Activated T-helper 1 cell treated with Interleukin-2 at 50 U/mL for 16 hours (primary cell): Measurements from ENCODE around the gene ZNF776.
"Not testable (repeated sequence)": the region's sequence is repeated elsewhere in the genome, so short reads cannot be mapped to it uniquely, and the experiment has no call there.

Experiments used
- DNase-seq: peaks from one replicate; pipeline ENCODE4 v3.0.0-alpha.2; 2020; ENCODE audit warnings: low read depth

Gene ZNF776

GRCh38 chr19:57778336-57778735 lies 31.7 kb downstream of the ZNF776 start:
- no peak for DNase-seq

DNA sequence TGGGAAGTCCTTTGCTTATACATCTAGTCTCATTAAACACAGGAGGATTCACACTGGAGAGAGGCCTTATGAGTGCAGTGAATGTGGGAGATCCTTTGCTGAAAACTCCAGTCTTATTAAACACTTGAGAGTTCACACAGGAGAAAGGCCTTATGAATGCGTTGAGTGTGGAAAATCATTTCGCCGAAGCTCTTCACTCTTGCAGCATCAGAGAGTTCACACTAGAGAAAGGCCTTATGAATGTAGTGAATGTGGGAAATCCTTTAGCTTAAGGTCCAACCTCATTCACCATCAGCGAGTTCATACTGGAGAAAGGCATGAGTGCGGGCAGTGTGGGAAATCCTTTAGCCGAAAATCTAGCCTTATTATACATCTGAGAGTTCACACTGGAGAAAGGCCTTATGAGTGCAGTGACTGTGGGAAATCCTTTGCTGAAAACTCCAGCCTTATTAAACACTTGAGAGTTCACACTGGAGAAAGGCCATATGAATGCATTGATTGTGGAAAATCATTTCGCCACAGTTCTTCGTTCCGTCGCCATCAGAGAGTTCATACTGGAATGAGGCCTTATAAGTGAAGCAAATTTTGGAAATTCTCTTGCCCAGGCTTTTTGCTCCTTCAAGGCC lies 32.7 kb downstream of the ZNF776 start:
- no peak for DNase-seq

DNA sequence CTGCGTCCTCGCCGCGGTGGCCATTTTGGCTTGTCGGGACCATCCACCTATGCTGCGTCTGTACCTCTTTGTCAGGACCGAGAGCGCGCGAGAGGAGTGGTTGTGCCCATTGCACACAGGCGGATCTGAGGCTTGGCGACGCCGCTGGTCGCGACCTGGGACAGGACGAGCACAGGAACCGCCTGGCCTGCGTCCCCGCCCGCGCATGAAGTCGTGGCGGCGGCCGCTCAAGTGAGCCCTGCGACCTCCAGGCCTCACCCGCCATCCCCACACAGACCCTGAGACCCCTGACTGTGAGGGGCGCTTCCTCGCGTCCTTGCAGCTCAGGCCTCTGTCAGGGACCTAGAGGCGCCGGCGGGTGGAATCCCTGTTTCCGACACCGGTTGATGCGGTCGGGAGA lies 39.7 kb downstream of the ZNF776 start:
- DNase-seq, result no peak

- DNase-seq, result no peak
These were observed 40.3 kb downstream of the ZNF776 start for GRCh38 chr19:57786906-57787305.

DNA sequence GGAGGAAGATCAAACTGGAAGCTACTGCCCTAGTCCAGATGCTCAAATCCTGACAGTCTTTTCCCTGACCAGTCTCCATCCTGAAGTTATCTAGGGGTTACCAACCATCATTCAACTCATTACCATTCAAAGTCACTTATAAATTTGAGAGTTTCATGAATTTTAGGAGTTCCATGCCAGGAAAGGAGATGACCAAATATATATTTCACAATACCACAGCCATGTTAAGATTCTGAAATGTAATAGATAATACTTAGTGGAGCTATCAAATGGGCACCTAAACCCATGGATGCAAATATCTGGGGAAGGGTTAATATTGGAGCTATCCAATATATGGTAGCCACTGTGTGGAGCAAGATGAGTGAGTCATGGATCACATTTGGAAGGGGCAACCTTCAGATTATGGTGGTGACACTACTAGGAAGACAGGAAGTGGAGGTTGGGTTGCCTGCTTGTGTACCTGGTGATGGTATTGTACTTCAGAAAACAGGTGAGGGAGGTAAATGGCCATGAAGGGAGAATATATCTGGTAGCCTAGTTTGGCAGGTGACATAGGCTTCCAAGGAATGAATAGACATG lies 41.6 kb downstream of the ZNF776 start:
- DNase-seq, result no peak

DNA sequence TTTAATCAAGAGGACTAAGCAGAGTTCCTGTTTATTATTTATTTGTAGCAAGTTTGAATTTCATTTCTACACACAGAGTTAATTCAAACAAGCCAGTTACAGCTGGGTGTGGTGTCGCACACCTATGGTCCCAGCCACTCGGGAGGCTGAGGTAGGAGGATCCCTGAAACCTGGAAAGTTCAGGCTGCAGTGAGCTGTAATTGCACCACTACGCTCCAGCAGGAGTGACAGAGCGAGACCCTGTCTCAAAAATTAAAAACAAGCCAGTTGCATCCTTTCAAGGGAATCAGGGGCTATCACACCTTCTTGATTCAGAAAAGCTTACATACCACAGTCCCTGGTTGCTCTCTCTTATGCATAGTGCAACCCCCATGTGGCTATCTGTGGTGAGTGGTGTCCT lies 42.7 kb downstream of the ZNF776 start:
- DNase-seq, result no peak

- not testable (repeated sequence) for DNase-seq
These were observed 50.0 kb downstream of the ZNF776 start for GRCh38 chr19:57796580-57796979.

- no peak for DNase-seq
These were observed 54.1 kb downstream of the ZNF776 start for GRCh38 chr19:57800696-57801095.

GRCh38 chr19:57802269-57802668 lies 55.7 kb downstream of the ZNF776 start:
- DNase-seq, result no peak

DNA sequence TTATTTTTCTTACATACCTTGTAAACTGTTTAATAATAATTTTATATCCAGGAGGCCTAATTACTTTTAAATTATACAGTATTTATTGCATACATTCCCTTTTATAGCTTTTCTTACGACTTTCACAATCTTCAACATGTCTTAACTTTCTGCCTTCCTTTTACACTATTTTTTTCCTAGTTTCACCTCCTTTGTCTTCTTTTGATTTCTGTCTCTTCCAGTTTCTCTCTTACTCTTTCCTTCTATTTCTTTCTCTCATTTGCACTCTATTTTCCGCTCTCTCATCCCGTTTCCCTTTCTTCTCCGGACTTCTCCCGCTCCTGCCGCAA lies 56.6 kb downstream of the ZNF776 start:
- no peak for DNase-seq

DNA sequence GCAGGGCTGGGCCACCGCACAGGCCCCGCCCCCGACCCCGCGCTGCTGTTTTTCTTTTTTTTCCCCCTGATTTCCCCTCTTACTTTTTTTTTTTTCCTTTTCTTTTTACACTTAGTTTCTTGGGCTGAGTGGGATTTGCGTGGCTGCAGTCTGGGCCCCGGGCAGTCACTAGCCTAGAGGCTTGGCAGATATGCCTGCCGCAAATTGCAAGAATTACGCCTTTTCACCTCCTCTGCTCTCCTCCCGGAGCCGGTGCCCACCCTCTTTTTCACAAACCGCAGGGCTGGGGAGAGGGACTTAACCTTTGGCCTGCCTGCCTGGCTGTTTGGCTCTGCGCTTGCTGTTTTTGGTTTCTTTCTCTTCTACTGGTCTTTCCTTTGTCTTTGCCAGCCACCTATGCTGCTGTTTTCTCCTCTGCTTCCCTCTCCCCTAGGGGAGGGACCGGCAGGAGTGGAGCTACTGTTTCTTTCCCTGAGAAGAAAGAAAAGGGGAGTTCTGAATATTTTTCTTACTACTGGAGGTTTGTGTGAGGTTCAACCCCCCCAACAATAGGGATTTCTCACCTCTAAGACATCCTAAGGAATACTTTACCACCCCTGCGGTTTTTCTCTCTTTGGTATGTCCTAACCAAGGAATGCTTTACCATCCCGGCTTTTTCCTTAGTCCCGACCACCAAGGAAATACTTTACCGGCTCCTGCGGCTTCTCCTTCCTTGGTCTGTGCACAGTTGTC lies 57.1 kb downstream of the ZNF776 start:
- no peak for DNase-seq

GRCh38 chr19:57807541-57807940 lies 60.9 kb downstream of the ZNF776 start:
- DNase-seq, result no peak
